GM12875 (cell line): Measurements from ENCODE around the gene RRP9.
A peak's percentile ranks its signal among the peaks of the same experiment; 100 is the strongest.

Experiments used
- H3K4me3 ChIP-seq: one replicate; pipeline ENCODE4 v1.5.1; 2011; ENCODE audit warnings: low read depth, low read length, control low read depth
- CTCF ChIP-seq: IDR thresholded peaks from 2 replicates; pipeline ENCODE4 v1.5.1; 2011; ENCODE audit warnings: low read depth, mild to moderate bottlenecking, control low read depth, inconsistent platforms, low read length, moderate library complexity, borderline replicate concordance; ENCODE audit not compliant: insufficient read depth

RRP9 gene

GRCh38 chr3:51969841-51970240 is 28.1 kb upstream of the RRP9 start:
- no peak for TF ChIP-seq CTCF
- no peak overlapping the region for H3K4me3 ChIP-seq

GRCh38 chr3:51968883-51969678 is 27.4 kb upstream of the RRP9 start:
- no peak overlapping the region for H3K4me3 ChIP-seq
- TF ChIP-seq CTCF = no peak

GRCh38 chr3:51968170-51968775 is 26.6 kb upstream of the RRP9 start:
- H3K4me3 ChIP-seq = peak overlapping the region; percentile 62
- no peak for TF ChIP-seq CTCF

GRCh38 chr3:51967384-51968169 is 25.9 kb upstream of the RRP9 start, which contains the start of gene PCBP4:
Gene PCBP4 (minus strand): TSS chr3:51967454. CDS start chr3:51961240, 6,214 bp downstream.
- TF ChIP-seq CTCF = no peak
- peak within 1 kb of the TSS; percentile 62 for H3K4me3 ChIP-seq

- H3K4me3 ChIP-seq = peak overlapping the region; percentile 62
- TF ChIP-seq CTCF = no peak
Measured at GRCh38 chr3:51966922-51967383, 25.2 kb upstream of the RRP9 start.

- no peak overlapping the region for H3K4me3 ChIP-seq
- no peak for TF ChIP-seq CTCF
Measured at GRCh38 chr3:51966486-51966885, 24.8 kb upstream of the RRP9 start.
